Uterus (tissue), 4 donors: Measurements from ENCODE around the gene ZNF536. TPM values are rescaled to one million over a fixed set of nuclear protein-coding genes. Genes with fewer than 3 reads are reported as not detected.

Source experiments
- DNase-seq, 2 donors: peaks; one replicate each; pipeline ENCODE4 v3.0.0-alpha.2; 2019 to 2020
- H3K27ac ChIP-seq, 2 donors: fragments of 200-600 bp; sonication (generic); 1 replicate in 1 of 2; 2 replicates in 1 of 2; pipeline ENCODE4 v1.5.1; 2016 to 2018
- H3K27me3 ChIP-seq, 2 donors: fragments of 200-600 bp; sonication (generic); one replicate each; pipeline ENCODE4 v1.5.1; 2018 to 2019; ENCODE audit warnings: control low read depth in 1 of 2
- H3K36me3 ChIP-seq, 2 donors: fragments of 200-600 bp; sonication (generic); one replicate each; pipeline ENCODE4 v1.5.1; 2019; ENCODE audit warnings: control low read depth in 1 of 2
- H3K4me1 ChIP-seq, 2 donors: fragments of 200-600 bp; sonication (generic); one replicate each; pipeline ENCODE4 v1.5.1; 2018 to 2019; ENCODE audit warnings: control low read depth in 1 of 2
- H3K4me3 ChIP-seq, 2 donors: fragments of 200-600 bp; sonication (generic); 1 replicate in 1 of 2; 2 replicates in 1 of 2; pipeline ENCODE4 v1.5.1; 2018 to 2019; ENCODE audit warnings: mild to moderate bottlenecking in 1 of 2
- H3K9me3 ChIP-seq, 2 donors: fragments of 200-600 bp; sonication (generic); one replicate each; pipeline ENCODE4 v1.5.1; 2019; ENCODE audit warnings: control low read depth in 1 of 2
- CTCF ChIP-seq, 4 experiments: fragments of 200-600 bp in 2 of 4; fragments of 450-650 bp in 2 of 4; sonication (generic) in 2 of 4; IDR thresholded peaks; one replicate each; pipeline ENCODE4 v1.5.1; 2016 to 2019; ENCODE audit warnings: antibody characterized with exemption in 4 of 4, mild to moderate bottlenecking in 2 of 4, moderate library complexity in 1 of 4
- POLR2A ChIP-seq, 2 donors: fragments of 450-650 bp; IDR thresholded peaks; one replicate each; pipeline ENCODE4 v1.6.1; 2016; ENCODE audit warnings: antibody characterized with exemption in 2 of 2, mild to moderate bottlenecking in 1 of 2, moderate library complexity in 1 of 2
- intact Hi-C: fragments of 100-400 bp; cut with DNase I; formaldehyde crosslinking; loops from one replicate; pipeline ENCODE4 v1.15.1; 2023; ENCODE audit warnings: low total_unique reads
- total RNA-seq, 4 donors: library from RNA; depleted of rRNA in 3 of 4; stranded (reverse); fragments of >200 nt in 3 of 4; gene quantifications; one replicate each; pipeline versions ENCODE4 v1.1.0 to v1.2.4, GENCODE V29; 2014 to 2023
- donor health status: DM: yes; HTN: yes; CAD: no.

ZNF536 gene
- total RNA-seq, 4 donors from 2014 or later: 0.67 to 3.3 (median 2.8) TPM; not detected in 1

- Histone ChIP-seq H3K9me3 (no peaks in the 10 kb centered on the region), H3K4me3 (no peak overlapping the region), H3K4me1 (no peaks in the 10 kb centered on the region), H3K27ac (no peak overlapping the region), H3K27me3 (no peaks in the 10 kb centered on the region), H3K36me3 (no peaks in the 10 kb centered on the region)
- no peak for DNase-seq
- TF ChIP-seq POLR2A (IDR thresholded peaks at IDR 0.05): no peak
- no peak for TF ChIP-seq CTCF (IDR thresholded peaks at IDR 0.05)
- intact Hi-C loops: no loop called here
Measured at GRCh38 chr19:30381366-30381765, 9.2 kb downstream of the ZNF536 start.

GRCh38 chr19:30385174-30385573 is 13.0 kb downstream of the ZNF536 start:
- TF ChIP-seq POLR2A (IDR thresholded peaks at IDR 0.05) (no peak), CTCF (IDR thresholded peaks at IDR 0.05) (no peak)
- H3K27ac ChIP-seq: no peak overlapping the region
- H3K36me3 ChIP-seq: no peaks in the 10 kb centered on the region
- no peak for DNase-seq
- no peaks in the 10 kb centered on the region for H3K4me1 ChIP-seq
- H3K27me3 ChIP-seq: no peaks in the 10 kb centered on the region
- intact Hi-C loops: no loop called here
- no peak overlapping the region for H3K4me3 ChIP-seq
- no peaks in the 10 kb centered on the region for H3K9me3 ChIP-seq

- Histone ChIP-seq H3K27ac (no peak overlapping the region), H3K36me3 (no peaks in the 10 kb centered on the region), H3K27me3 (no peaks in the 10 kb centered on the region), H3K4me3 (no peak overlapping the region), H3K4me1 (no peaks in the 10 kb centered on the region), H3K9me3 (no peaks in the 10 kb centered on the region)
- DNase-seq: no peak
- TF ChIP-seq POLR2A (IDR thresholded peaks at IDR 0.05): no peak
- no peak for TF ChIP-seq CTCF (IDR thresholded peaks at IDR 0.05)
- intact Hi-C loops: no loop called here
Measured at GRCh38 chr19:30385666-30386065, 13.5 kb downstream of the ZNF536 start.

- intact Hi-C loops: no loop called here
- Histone ChIP-seq H3K9me3 (no peaks in the 10 kb centered on the region), H3K27ac (no peak overlapping the region), H3K36me3 (no peaks in the 10 kb centered on the region), H3K4me3 (no peak overlapping the region), H3K27me3 (no peaks in the 10 kb centered on the region), H3K4me1 (no peaks in the 10 kb centered on the region)
- TF ChIP-seq CTCF (IDR thresholded peaks at IDR 0.05) (no peak), POLR2A (IDR thresholded peaks at IDR 0.05) (no peak)
- DNase-seq: no peak
Measured at GRCh38 chr19:30386551-30387143, 14.5 kb downstream of the ZNF536 start.

- Histone ChIP-seq H3K9me3 (no peaks in the 10 kb centered on the region), H3K36me3 (no peaks in the 10 kb centered on the region), H3K27ac (no peak overlapping the region), H3K27me3 (no peaks in the 10 kb centered on the region), H3K4me3 (no peak overlapping the region), H3K4me1 (no peaks in the 10 kb centered on the region)
- DNase-seq: no peak
- TF ChIP-seq POLR2A (IDR thresholded peaks at IDR 0.05) (no peak), CTCF (IDR thresholded peaks at IDR 0.05) (no peak)
- intact Hi-C loops: no loop called here
Measured at GRCh38 chr19:30387311-30388115, 15.3 kb downstream of the ZNF536 start.
